ENCODE results near the gene PSMD1.

The PSMD1 gene

DNA sequence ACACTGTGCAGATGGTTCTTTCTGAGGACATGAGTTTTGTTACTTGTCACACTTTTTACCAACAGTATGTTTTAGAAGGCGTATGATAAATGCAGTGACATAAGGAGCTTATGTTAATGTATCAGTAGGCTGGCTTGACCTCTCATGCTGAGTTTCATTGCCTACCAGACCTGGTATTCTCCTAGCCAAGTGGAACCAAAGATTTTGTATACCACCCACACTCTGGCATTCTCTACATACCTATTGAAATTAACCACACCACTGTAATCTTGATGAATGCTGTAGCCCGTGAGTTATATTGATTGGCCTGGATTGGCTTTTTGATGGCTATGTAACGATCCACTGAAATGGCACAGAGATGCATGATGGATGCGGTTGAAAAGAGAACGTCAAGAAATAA, 56.8 kb downstream of the PSMD1 start:
- intact Hi-C loops (cut with DNase I; ENCODE audit: low total_unique reads) = no loop called here
- no peak for DNase-seq

DNA sequence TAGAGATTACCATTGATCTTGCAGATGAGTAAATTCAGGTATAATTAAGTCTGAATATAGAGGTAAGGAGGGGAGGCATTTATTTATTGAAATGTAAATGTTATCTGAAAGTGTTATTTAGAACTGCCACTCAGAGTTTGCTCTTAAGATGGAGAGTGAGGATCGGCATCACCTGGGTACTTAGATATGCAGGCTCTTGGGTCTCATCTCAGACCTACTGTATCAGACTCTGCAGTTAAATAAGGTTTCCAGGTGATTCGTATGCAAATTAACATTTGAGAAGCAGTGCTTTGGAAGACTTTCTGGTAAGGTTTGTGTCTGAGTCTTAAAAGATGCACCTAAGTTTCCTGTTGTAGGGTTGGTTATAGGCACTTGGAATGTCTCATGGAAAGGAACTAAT, 59.0 kb downstream of the PSMD1 start:
- TF ChIP-seq, protein P1, sequence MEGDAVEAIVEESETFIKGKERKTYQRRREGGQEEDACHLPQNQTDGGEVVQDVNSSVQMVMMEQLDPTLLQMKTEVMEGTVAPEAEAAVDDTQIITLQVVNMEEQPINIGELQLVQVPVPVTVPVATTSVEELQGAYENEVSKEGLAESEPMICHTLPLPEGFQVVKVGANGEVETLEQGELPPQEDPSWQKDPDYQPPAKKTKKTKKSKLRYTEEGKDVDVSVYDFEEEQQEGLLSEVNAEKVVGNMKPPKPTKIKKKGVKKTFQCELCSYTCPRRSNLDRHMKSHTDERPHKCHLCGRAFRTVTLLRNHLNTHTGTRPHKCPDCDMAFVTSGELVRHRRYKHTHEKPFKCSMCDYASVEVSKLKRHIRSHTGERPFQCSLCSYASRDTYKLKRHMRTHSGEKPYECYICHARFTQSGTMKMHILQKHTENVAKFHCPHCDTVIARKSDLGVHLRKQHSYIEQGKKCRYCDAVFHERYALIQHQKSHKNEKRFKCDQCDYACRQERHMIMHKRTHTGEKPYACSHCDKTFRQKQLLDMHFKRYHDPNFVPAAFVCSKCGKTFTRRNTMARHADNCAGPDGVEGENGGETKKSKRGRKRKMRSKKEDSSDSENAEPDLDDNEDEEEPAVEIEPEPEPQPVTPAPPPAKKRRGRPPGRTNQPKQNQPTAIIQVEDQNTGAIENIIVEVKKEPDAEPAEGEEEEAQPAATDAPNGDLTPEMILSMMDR (IDR thresholded peaks at IDR 0.05) = no peak
- Histone ChIP-seq H3K9me3 (no peaks in the 10 kb centered on the region), H3K27ac (no peak overlapping the region), H3K36me3 (no peaks in the 10 kb centered on the region), H3K27me3 (no peaks in the 10 kb centered on the region), H3K4me1 (peaks cover 0 to 16% (median 0%) of the 10 kb centered on the region in 4 donors), H3K4me3 (no peak overlapping the region)
- intact Hi-C loops (cut with DNase I; ENCODE audit: low total_unique reads) = no loop called here
- no peak for DNase-seq

More for the DNA sequence above, 56.8 kb downstream of the PSMD1 start:
- Histone ChIP-seq H3K36me3 (peaks cover 6 to 10% (median 8%) of the 10 kb centered on the region in 3 donors), H3K9me3 (no peaks in the 10 kb centered on the region), H3K27ac (no peak overlapping the region), H3K4me3 (no peak overlapping the region), H3K27me3 (no peaks in the 10 kb centered on the region), H3K4me1 (peaks cover 0 to 20% (median 0%) of the 10 kb centered on the region in 4 donors)
- TF ChIP-seq, protein P1 (IDR thresholded peaks at IDR 0.05) = no peak

DNA sequence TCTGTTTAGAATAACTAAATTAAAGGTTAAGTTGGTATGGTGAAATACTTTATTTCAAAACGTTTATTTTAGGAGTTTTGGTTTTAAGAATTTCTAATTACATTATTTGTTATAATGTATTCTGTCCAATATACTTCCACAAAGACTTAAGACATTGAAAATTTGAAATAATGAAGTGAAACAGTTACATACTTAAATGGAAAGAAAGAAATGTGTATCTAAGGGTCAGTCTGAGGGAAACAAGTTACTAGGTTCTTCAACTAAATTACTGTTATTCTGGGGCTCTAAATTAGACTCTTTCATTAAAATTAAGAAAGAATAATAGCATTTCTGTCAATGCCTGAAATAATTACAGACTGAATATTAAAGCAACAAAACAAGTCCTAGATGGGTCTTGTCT, 60.5 kb downstream of the PSMD1 start:
- Histone ChIP-seq H3K4me3 (no peak overlapping the region), H3K4me1 (peaks cover 0 to 10% (median 0%) of the 10 kb centered on the region in 4 donors), H3K36me3 (no peaks in the 10 kb centered on the region), H3K27ac (no peak overlapping the region), H3K27me3 (no peaks in the 10 kb centered on the region), H3K9me3 (no peaks in the 10 kb centered on the region)
- TF ChIP-seq, protein P1 (IDR thresholded peaks at IDR 0.05) = no peak
- intact Hi-C loops (cut with DNase I; ENCODE audit: low total_unique reads) = no loop called here
- DNase-seq = no peak

DNA sequence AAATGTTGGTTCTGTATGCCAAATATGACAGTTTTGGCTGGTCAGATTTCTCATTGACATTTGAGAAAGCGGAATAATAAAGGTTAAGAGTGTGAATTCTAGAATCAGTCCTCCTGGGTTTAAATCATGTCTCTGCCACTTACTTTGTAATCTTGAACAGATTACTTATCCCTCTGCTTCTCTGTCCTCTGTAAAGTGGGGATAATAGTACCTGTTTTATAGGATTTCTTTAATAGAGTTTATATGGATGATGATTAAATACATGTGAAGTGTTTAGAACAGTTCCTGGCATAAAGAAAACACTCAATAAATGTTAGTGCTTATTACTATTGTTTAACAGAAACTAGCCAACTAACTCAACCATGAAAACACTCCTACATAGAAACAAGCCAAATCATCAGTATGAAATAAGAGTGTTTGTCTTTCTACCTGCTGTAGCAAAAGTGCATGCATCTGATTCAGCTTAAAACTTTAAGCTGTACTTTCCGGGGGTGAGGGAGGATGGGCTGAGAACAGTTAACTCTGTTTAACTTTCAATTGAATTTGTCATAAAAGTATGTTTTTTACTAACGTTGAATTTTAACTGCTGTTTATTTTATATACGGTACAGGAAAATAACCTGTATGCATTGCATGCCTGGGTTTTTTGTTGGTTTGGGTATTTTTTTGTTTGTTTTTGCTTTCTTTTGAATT, 61.4 kb downstream of the PSMD1 start:
- TF ChIP-seq, protein P1 (IDR thresholded peaks at IDR 0.05) = no peak
- peaks cover 0 to 10% (median 0%) of the 10 kb centered on the region in 4 donors for H3K4me1 ChIP-seq
- intact Hi-C loops (cut with DNase I; ENCODE audit: low total_unique reads) = no loop called here
- no peaks in the 10 kb centered on the region for H3K27me3 ChIP-seq
- H3K27ac ChIP-seq = no peak overlapping the region
- no peak overlapping the region for H3K4me3 ChIP-seq
- H3K36me3 ChIP-seq = no peaks in the 10 kb centered on the region
- DNase-seq = no peak
- H3K9me3 ChIP-seq = no peaks in the 10 kb centered on the region

DNA sequence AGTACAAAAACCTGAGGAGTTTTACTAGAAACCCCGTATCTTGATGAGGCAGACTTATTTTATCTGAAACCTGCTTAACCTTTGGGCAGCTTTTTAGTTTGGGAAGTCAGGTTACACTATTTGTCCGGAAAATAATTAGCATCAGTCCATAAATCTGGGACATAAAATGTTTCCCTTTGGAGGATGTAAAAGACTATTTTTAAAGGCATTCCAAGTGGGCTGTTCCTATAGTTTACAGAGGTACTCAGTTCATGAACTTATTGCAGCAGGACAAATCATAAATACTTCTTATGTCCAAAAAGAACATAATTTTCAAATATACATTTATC, 61.9 kb downstream of the PSMD1 start:
- no peak overlapping the region for H3K4me3 ChIP-seq
- no peak overlapping the region for H3K27ac ChIP-seq

More for the DNA sequence above, 61.9 kb downstream of the PSMD1 start:
- TF ChIP-seq, protein P1 (IDR thresholded peaks at IDR 0.05) = no peak
- intact Hi-C loops (cut with DNase I; ENCODE audit: low total_unique reads) = no loop called here
- Histone ChIP-seq H3K36me3 (no peaks in the 10 kb centered on the region), H3K27me3 (no peaks in the 10 kb centered on the region), H3K4me1 (peaks cover 0 to 15% (median under 1%) of the 10 kb centered on the region in 4 donors), H3K9me3 (no peaks in the 10 kb centered on the region)
- DNase-seq = no peak
